ENCODE measurements around the gene RGS7.

- TF ChIP-seq POLR2A (IDR thresholded peaks at IDR 0.05) (no peak), CTCF (IDR thresholded peaks at IDR 0.05) (no peak)
Observed at GRCh38 chr1:241390526-241390925, 33.5 kb upstream of the RGS7 start.

Data from right lobe of liver (tissue), 4 donors.